Measurements from ENCODE around the gene RGS7. TPM values are rescaled to one million over a fixed set of nuclear protein-coding genes. Genes with fewer than 3 reads are reported as not detected.
"Not testable (repeated sequence)": the region's sequence is repeated elsewhere in the genome, so short reads cannot be mapped to it uniquely, and the experiment has no call there.

Gene RGS7
- total and polyA plus RNA-seq, 10 of the 15 experiments (the other 5 are each of a cell fraction or from before 2014, with no cell fraction given): not detected

GRCh38 chr1:241142493-241142892 lies 214.5 kb downstream of the RGS7 start:
- H3K27ac ChIP-seq (ENCODE audit: control insufficient read depth, insufficient read depth): no peak overlapping the region
- FAIRE-seq (no peak), ATAC-seq (no peak), DNase-seq (ENCODE audit: low read depth, low spot score) (no peak)
- SMC1A ChIA-PET (ENCODE audit: uncharacterized antibody, unreplicated experiment): no interaction called here
- no TSS peak for BruUV-seq (replicated peaks)
- no peak for TF ChIP-seq BACH1 (IDR thresholded peaks at IDR 0.05; ENCODE audit: borderline replicate concordance)
- no peak for TF ChIP-seq NKRF (conservative IDR thresholded peaks at IDR 0.05)
- RAD21 ChIA-PET (ENCODE audit: unreplicated experiment): no interaction called here
- H3K4me3 ChIP-seq: no peak overlapping the region
- in situ Hi-C loops (cut with MboI): no loop called here
- H3K9ac ChIP-seq (ENCODE audit: control insufficient read depth, insufficient read depth, low read length): no peak overlapping the region
- H2AFZ ChIP-seq (ENCODE audit: control insufficient read depth, low read depth, low read length): no peak overlapping the region
- no peaks in the 10 kb centered on the region for H3K9me3 ChIP-seq (replicated peaks; ENCODE audit: control insufficient read depth, insufficient read depth, low read length)
- H3K27me3 ChIP-seq (replicated peaks in 1 of 2; ENCODE audit: control insufficient read depth in 2 of 2, insufficient read depth in 2 of 2, low read length in 1 of 2): no peaks in the 10 kb centered on the region
- POLR2A ChIA-PET: no interaction called here
- intact Hi-C loops (cut with micrococcal nuclease; ENCODE audit: unreplicated experiment): no loop called here
- 23% methylated on average over 4 of the region's 4 CpGs for WGBS (ENCODE audit: insufficient coverage, insufficient replicate concordance, low lambda C conversion rate, missing lambda C conversion rate)
- H4K20me1 ChIP-seq (ENCODE audit: control insufficient read depth, insufficient read depth): no peaks in the 10 kb centered on the region
- H3K4me2 ChIP-seq (ENCODE audit: control insufficient read depth, insufficient read depth): no peak overlapping the region
- H3K79me2 ChIP-seq (ENCODE audit: control insufficient read depth, insufficient read depth, low read length): no peaks in the 10 kb centered on the region
- H3K4me1 ChIP-seq (ENCODE audit: control insufficient read depth, insufficient read depth, low read length): no peaks in the 10 kb centered on the region
- H3K36me3 ChIP-seq (ENCODE audit: control insufficient read depth in 2 of 2, insufficient read depth in 2 of 2, low read length in 1 of 2): no peaks in the 10 kb centered on the region
- CTCF ChIA-PET: no interaction called here

GRCh38 chr1:241141646-241142045 lies 215.4 kb downstream of the RGS7 start:
- H3K36me3 ChIP-seq (ENCODE audit: control insufficient read depth in 2 of 2, insufficient read depth in 2 of 2, low read length in 1 of 2); H3K9ac ChIP-seq (ENCODE audit: control insufficient read depth, insufficient read depth, low read length); H3K4me1 ChIP-seq (ENCODE audit: control insufficient read depth, insufficient read depth, low read length); H3K4me3 ChIP-seq; H4K20me1 ChIP-seq (ENCODE audit: control insufficient read depth, insufficient read depth); BruUV-seq (replicated peaks); POLR2A ChIA-PET; in situ Hi-C loops (cut with MboI); RAD21 ChIA-PET (ENCODE audit: unreplicated experiment); H2AFZ ChIP-seq (ENCODE audit: control insufficient read depth, low read depth, low read length); DNase-seq (ENCODE audit: low read depth, low spot score); FAIRE-seq; intact Hi-C loops (cut with micrococcal nuclease; ENCODE audit: unreplicated experiment); H3K79me2 ChIP-seq (ENCODE audit: control insufficient read depth, insufficient read depth, low read length); CTCF ChIA-PET; ATAC-seq; H3K27ac ChIP-seq (ENCODE audit: control insufficient read depth, insufficient read depth); H3K9me3 ChIP-seq (replicated peaks; ENCODE audit: control insufficient read depth, insufficient read depth, low read length); H3K4me2 ChIP-seq (ENCODE audit: control insufficient read depth, insufficient read depth); SMC1A ChIA-PET (ENCODE audit: uncharacterized antibody, unreplicated experiment); H3K27me3 ChIP-seq (replicated peaks in 1 of 2; ENCODE audit: control insufficient read depth in 2 of 2, insufficient read depth in 2 of 2, low read length in 1 of 2): not testable (repeated sequence)
- WGBS (ENCODE audit: insufficient coverage, insufficient replicate concordance, low lambda C conversion rate, missing lambda C conversion rate): 0% methylated on average over 3 of the region's 3 CpGs

All from GM12878 (cell line).